Activated CD4-positive, alpha-beta T cell treated with anti-CD3 and anti-CD28 coated beads for 24 hours (primary cell): ENCODE results near the gene ABHD12.

Experiments used
- DNase-seq, 2 donors: peaks; one replicate each; pipeline ENCODE4 v3.0.0-alpha.2; 2020; ENCODE audit warnings: low read depth in 2 of 2

ABHD12 gene

GRCh38 chr20:25306991-25307903 is 83.4 kb downstream of the ABHD12 start:
- no peak for DNase-seq

GRCh38 chr20:25304025-25304549 is 86.5 kb downstream of the ABHD12 start:
- DNase-seq, result no peak

- no peak for DNase-seq
Measured at GRCh38 chr20:25303292-25304024, 87.2 kb downstream of the ABHD12 start.

GRCh38 chr20:25302596-25302995 is 88.0 kb downstream of the ABHD12 start:
- DNase-seq, result no peak

GRCh38 chr20:25301357-25301920 is 89.2 kb downstream of the ABHD12 start:
- DNase-seq, result no peak

- DNase-seq, result no peak
Measured at GRCh38 chr20:25300496-25301170, 90.0 kb downstream of the ABHD12 start.

GRCh38 chr20:25299806-25300205 is 90.8 kb downstream of the ABHD12 start:
- no peak for DNase-seq

- DNase-seq, result no peak
Measured at GRCh38 chr20:25297141-25297905, 93.3 kb downstream of the ABHD12 start.

- DNase-seq, result no peak
Measured at GRCh38 chr20:25296094-25297093, 94.2 kb downstream of the ABHD12 start.

- no peak for DNase-seq
Measured at GRCh38 chr20:25295386-25296093, 95.1 kb downstream of the ABHD12 start.

- peak; percentile 30 to 46 for DNase-seq
Measured at GRCh38 chr20:25294459-25295385, 95.9 kb downstream of the ABHD12 start.

- no peak for DNase-seq
Measured at GRCh38 chr20:25293910-25294458, 96.7 kb downstream of the ABHD12 start.

- no peak for DNase-seq
Measured at GRCh38 chr20:25293507-25293906, 97.1 kb downstream of the ABHD12 start.

GRCh38 chr20:25292176-25292891 is 98.3 kb downstream of the ABHD12 start:
- no peak for DNase-seq

- no peak for DNase-seq
Measured at GRCh38 chr20:25291432-25292133, 99.1 kb downstream of the ABHD12 start.
